CD4-positive, alpha-beta memory T cell (primary cell): ENCODE data around the gene SSU72. TPM values are rescaled to one million over a fixed set of nuclear protein-coding genes. Genes with fewer than 3 reads are reported as not detected.
A peak's percentile ranks its signal among the peaks of the same experiment; 100 is the strongest.
"Not testable (repeated sequence)": the region's sequence is repeated elsewhere in the genome, so short reads cannot be mapped to it uniquely, and the experiment has no call there.

Experiments used
- CTCF ChIA-PET: fragments of 350-600 bp; sonication (Branson Sonifier 250); formaldehyde crosslinking; loops from one replicate; lab custom pipeline; 2021; ENCODE audit warnings: inconsistent platforms; ENCODE audit not compliant: partially characterized antibody; lab: Charles Lee
- POLR2A ChIA-PET: fragments of 350-600 bp; sonication (Branson Sonifier 250); formaldehyde crosslinking; loops from one replicate; lab custom pipeline; 2021; ENCODE audit not compliant: partially characterized antibody; lab: Charles Lee
- DNase-seq, 5 donors: peaks; one replicate each; pipeline versions ENCODE4 v3.0.0 to v3.0.0-alpha.2; 2020 to 2022; ENCODE audit warnings: mixed read lengths in 1 of 5
- H3K27ac ChIP-seq: one replicate; pipeline ENCODE4 v1.7.0; 2013; ENCODE audit warnings: low read depth, low read length
- H3K27me3 ChIP-seq: 2 replicates; pipeline ENCODE4 v1.7.0; 2013; ENCODE audit warnings: mild to moderate bottlenecking, low read length, moderate library complexity; ENCODE audit not compliant: insufficient read depth
- H3K36me3 ChIP-seq: 2 replicates; pipeline ENCODE4 v1.7.0; 2013; ENCODE audit warnings: mild to moderate bottlenecking, low read length, moderate library complexity; ENCODE audit not compliant: insufficient read depth
- H3K4me1 ChIP-seq: 2 replicates; pipeline ENCODE4 v1.7.0; 2013; ENCODE audit warnings: mild to moderate bottlenecking, low read length, moderate library complexity; ENCODE audit not compliant: insufficient read depth
- H3K4me3 ChIP-seq, 2 donors: one replicate each; pipeline ENCODE4 v1.7.0; 2013; ENCODE audit warnings: low read length in 2 of 2, mild to moderate bottlenecking in 1 of 2
- H3K9me3 ChIP-seq, 2 donors: one replicate each; pipeline ENCODE4 v1.7.0; 2013; ENCODE audit warnings: low read length in 2 of 2, control low read depth in 1 of 2; ENCODE audit not compliant: control insufficient read depth in 1 of 2
- H3K27ac Mint-ChIP-seq, 7 donors: one replicate each; pipeline ENCODE4 v1.8.0; 2020 to 2021; ENCODE audit warnings: mixed read lengths in 7 of 7, mild to moderate bottlenecking in 6 of 7, inconsistent platforms in 3 of 7, moderate library complexity in 3 of 7
- H3K27me3 Mint-ChIP-seq, 2 donors: one replicate each; pipeline ENCODE4 v1.8.0; 2020 to 2021; ENCODE audit warnings: mixed read lengths in 2 of 2
- H3K36me3 Mint-ChIP-seq, 2 donors: one replicate each; pipeline ENCODE4 v1.8.0; 2020 to 2021; ENCODE audit warnings: mixed read lengths in 2 of 2, inconsistent platforms in 1 of 2, mild to moderate bottlenecking in 1 of 2
- H3K4me1 Mint-ChIP-seq, 4 donors: one replicate each; pipeline ENCODE4 v1.8.0; 2020 to 2021; ENCODE audit warnings: mixed read lengths in 4 of 4, mild to moderate bottlenecking in 1 of 4
- H3K4me3 Mint-ChIP-seq, 8 donors: one replicate each; pipeline ENCODE4 v1.8.0; 2020 to 2021; ENCODE audit warnings: mixed read lengths in 8 of 8, mild to moderate bottlenecking in 7 of 8, moderate library complexity in 6 of 8, inconsistent platforms in 3 of 8
- H3K9me3 Mint-ChIP-seq, 8 donors: one replicate each; pipeline ENCODE4 v1.8.0; 2020 to 2021; ENCODE audit warnings: mixed read lengths in 8 of 8, mild to moderate bottlenecking in 5 of 8, inconsistent platforms in 3 of 8, moderate library complexity in 1 of 8
- intact Hi-C: fragments of 100-400 bp; cut with micrococcal nuclease; formaldehyde crosslinking; loops from one replicate; pipeline ENCODE4 v1.15.1; 2023
- polyA plus RNA-seq, 2 donors: library from polyadenylated mRNA; unstranded; fragments of 300-500 nt; fragmentation: Illumina TruSeq; gene quantifications; one replicate each; pipeline ENCODE4 v1.2.3, GENCODE V29; 2021
- total RNA-seq, 2 experiments: library from RNA; stranded (reverse); gene quantifications; one replicate each; pipeline ENCODE4 v1.2.3, GENCODE V29; 2021

Gene SSU72
- total and polyA plus RNA-seq, 4 experiments from 2014 or later, result 128 to 209 (median 167) TPM

DNA sequence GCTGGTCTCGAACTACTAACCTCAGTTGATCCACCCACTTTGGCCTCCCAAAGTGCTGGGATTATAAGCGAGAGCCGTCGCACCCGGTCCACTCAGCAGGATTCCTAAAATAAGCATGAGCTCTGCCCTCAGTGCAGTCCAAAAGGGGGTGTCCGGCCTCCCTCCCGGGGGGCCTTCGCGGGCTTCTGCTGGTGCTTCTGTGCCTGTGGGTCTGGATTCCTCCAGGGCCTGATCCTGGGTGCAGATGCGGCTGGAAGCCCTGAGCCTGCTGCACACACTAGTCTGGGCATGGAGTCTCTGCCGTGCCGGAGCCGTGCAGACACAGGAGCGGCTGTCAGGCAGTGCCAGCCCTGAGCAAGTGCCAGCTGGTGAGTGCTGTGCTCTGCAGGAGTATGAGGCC, 57.7 kb downstream of the SSU72 start:
- POLR2A ChIA-PET, DNase-seq, H3K36me3 ChIP-seq, H3K27ac Mint-ChIP-seq, H3K27me3 Mint-ChIP-seq, H3K4me3 Mint-ChIP-seq, H3K4me3 ChIP-seq, H3K9me3 Mint-ChIP-seq, H3K9me3 ChIP-seq, H3K27me3 ChIP-seq, H3K27ac ChIP-seq, intact Hi-C loops, H3K4me1 ChIP-seq, CTCF ChIA-PET: not testable (repeated sequence)
- H3K4me1 Mint-ChIP-seq, result peaks cover 0 to 12% (median 5%) of the 10 kb centered on the region in 4 donors
- peaks cover 11 to 14% of the 10 kb centered on the region in 2 donors for H3K36me3 Mint-ChIP-seq

DNA sequence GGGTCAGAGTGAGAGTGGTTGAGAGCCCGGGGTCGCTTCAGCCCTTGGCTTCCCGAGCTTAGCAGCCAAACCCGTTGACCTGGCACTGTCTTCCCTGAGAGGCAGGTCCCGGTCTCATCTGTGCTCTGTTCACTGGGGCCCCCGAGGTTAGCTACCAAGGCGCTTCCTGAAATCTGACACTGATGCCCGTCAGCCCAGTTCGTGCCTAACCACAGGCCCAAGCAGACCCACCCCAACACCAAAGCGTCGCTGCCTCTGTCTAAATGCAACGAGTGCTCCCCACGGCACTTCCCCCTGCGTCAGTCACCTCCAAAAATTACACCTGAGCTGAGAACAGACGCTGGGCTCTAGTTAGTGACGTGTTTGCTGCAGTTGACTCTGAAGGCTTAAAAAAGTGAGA, 60.3 kb downstream of the SSU72 start:
- H3K9me3 Mint-ChIP-seq, H3K27me3 Mint-ChIP-seq, CTCF ChIA-PET, intact Hi-C loops, H3K27ac Mint-ChIP-seq, H3K9me3 ChIP-seq, H3K27me3 ChIP-seq, H3K4me3 Mint-ChIP-seq, DNase-seq, H3K27ac ChIP-seq, H3K4me1 ChIP-seq, H3K36me3 ChIP-seq, H3K4me3 ChIP-seq, POLR2A ChIA-PET: not testable (repeated sequence)
- Mint-ChIP-seq H3K4me1 (peaks cover 5 to 19% (median 13%) of the 10 kb centered on the region in 4 donors), H3K36me3 (peaks cover 11 to 12% of the 10 kb centered on the region in 2 donors)

DNA sequence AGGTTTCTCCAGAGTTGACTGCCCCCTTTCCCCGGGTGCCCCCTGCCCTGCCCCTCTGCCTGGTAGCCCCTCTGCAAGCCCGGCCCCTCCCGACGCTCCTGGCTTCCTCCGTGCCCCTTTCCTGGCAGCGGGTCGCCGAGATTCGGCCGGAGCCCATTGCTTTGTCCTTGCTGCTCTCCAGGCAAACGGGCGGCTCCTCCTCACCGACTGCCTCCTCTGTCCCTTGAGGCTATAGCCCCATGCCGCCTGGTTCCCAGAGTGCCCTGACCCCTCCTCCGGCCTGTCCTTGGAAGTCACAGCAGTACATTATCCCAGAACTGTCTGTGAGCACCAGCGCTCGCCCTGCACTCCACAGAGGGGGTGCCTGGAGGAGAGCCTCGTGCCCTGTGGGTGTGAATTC, 61.0 kb downstream of the SSU72 start:
- POLR2A ChIA-PET, H3K36me3 ChIP-seq, H3K27me3 Mint-ChIP-seq, H3K27me3 ChIP-seq, H3K9me3 ChIP-seq, H3K9me3 Mint-ChIP-seq, H3K27ac ChIP-seq, CTCF ChIA-PET, H3K4me1 ChIP-seq, DNase-seq, H3K4me3 ChIP-seq: not testable (repeated sequence)
- Mint-ChIP-seq H3K27ac (peak overlapping the region in 2 of 7 donors; percentile 46 to 79), H3K4me1 (peaks cover 5 to 19% (median 13%) of the 10 kb centered on the region in 4 donors), H3K36me3 (peaks cover 10 to 12% of the 10 kb centered on the region in 2 donors), H3K4me3 (peak overlapping the region; percentile 27 to 76 (median 66))
- intact Hi-C loops, result loop anchor here (2.0 kb wide), 1 partner anchor 61 kb away; the partner anchor contains the start of gene SSU72

DNA sequence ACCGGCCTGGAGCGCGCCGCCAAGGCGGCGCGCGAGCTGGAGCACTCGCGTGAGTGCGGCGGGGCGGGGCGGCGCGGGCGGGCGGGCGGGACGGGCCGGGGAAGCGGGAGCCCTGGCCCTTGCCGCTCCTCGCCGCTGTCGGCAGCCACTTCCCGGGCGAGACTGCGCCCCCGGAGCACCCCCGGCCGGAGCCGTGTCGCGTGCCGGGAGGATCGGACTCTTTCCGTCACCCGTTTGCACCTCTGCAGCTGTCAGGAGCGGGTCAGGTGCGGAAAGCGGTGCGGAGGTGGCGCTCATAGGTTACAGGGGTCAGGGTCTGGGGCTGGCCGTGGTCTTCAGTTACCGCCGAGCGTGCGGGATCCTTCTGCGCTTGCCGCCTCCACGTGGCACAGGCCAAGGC, 62.2 kb downstream of the SSU72 start:
- H3K4me1 Mint-ChIP-seq, result peaks cover 5 to 19% (median 11%) of the 10 kb centered on the region in 4 donors
- not testable (repeated sequence) for H3K27ac ChIP-seq
- intact Hi-C loops, result loop anchor here (2.0 kb wide), 1 partner anchor 62 kb away; the partner anchor contains the start of gene SSU72

DNA sequence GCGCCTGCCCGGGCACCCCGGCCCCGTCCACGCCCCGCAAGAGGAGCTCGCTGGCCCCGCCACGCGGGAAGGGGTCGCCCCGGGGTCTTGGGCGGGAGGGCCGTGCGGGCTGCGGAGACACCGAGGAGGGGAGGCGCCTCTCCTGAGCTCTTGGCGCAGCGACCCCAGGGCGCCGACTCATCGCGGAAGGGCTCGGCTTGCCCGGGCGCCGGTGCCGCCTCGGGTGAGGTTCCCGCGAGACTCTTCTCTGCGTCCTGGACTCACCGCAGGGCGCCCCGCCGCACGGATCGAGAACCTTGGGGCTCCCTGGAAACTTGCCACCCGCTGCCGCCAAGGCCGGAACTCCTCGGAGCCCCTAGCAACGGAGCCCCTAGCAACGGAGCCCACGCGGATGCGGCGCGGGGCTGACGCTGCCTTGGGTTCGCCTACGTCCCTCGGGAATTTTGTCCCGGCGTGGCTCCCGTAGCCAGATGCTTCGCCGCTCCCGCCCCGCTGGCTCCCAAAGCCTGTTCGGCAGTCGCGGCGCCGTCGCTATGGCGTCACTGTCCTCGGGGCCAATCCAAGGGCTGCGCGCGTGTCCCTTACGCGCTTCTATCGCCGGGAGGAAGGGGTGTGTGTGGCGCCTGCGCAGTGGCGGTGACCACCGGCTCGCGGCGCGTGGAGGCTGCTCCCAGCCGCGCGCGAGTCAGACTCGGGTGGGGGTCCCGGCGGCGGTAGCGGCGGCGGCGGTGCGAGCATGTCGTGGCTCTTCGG, 63.0 kb downstream of the SSU72 start, which contains the start of gene ATAD3A:
ATAD3A (plus strand) TSS at position 630 of the 753 bp plus-strand sequence; CDS start at position 737, 107 bp downstream.
- H3K4me1 ChIP-seq, result peaks cover 6% of the 10 kb centered on the region
- peaks cover 0 to 5% (median 0%) of the 10 kb centered on the region in 8 donors for H3K9me3 Mint-ChIP-seq
- intact Hi-C loops, result loop anchor here (2.0 kb wide), 2 partner anchors 41 to 63 kb away; partner anchors contain the start of genes ATAD3B and SSU72
- no peaks in the 10 kb centered on the region for H3K27me3 ChIP-seq
- no peaks in the 10 kb centered on the region for H3K27me3 Mint-ChIP-seq
- H3K4me3 Mint-ChIP-seq, result peak within 1 kb of the TSS; percentile 90 to 96 (median 93)
- H3K27ac ChIP-seq, result peak within 1 kb of the TSS; percentile 94
- H3K9me3 ChIP-seq, result no peaks in the 10 kb centered on the region
- no peaks in the 10 kb centered on the region for H3K36me3 ChIP-seq
- H3K4me3 ChIP-seq, result peak within 1 kb of the TSS; percentile 73 to 91
- CTCF ChIA-PET, result no interaction called here
- peak within 1 kb of the TSS; percentile 91 to 98 (median 96) for H3K27ac Mint-ChIP-seq
- POLR2A ChIA-PET, result interaction anchor here (0.6 to 1.9 kb wide), 2 partner anchors 104 to 136 kb away, joined by 3 to 8 read pairs; partner anchors contain the start of gene MIB2
- peaks cover 0 to 5% of the 10 kb centered on the region in 2 donors for H3K36me3 Mint-ChIP-seq
- DNase-seq, result peak; percentile 94 to 95 (median 94)
- peaks cover 5 to 19% (median 11%) of the 10 kb centered on the region in 4 donors for H3K4me1 Mint-ChIP-seq

More for the DNA sequence above, 62.2 kb downstream of the SSU72 start:
- H3K9me3 Mint-ChIP-seq, H3K36me3 Mint-ChIP-seq, H3K4me1 ChIP-seq, H3K27me3 Mint-ChIP-seq, CTCF ChIA-PET, H3K27me3 ChIP-seq, H3K9me3 ChIP-seq, POLR2A ChIA-PET, H3K36me3 ChIP-seq, H3K4me3 ChIP-seq: not testable (repeated sequence)
- Mint-ChIP-seq H3K4me3 (peak overlapping the region; percentile 57 to 81 (median 70)), H3K27ac (peak overlapping the region in 1 of 7 donors; percentile 48)
- DNase-seq, result peak in 4 of 5 donors; percentile 24 to 26 (median 25)

DNA sequence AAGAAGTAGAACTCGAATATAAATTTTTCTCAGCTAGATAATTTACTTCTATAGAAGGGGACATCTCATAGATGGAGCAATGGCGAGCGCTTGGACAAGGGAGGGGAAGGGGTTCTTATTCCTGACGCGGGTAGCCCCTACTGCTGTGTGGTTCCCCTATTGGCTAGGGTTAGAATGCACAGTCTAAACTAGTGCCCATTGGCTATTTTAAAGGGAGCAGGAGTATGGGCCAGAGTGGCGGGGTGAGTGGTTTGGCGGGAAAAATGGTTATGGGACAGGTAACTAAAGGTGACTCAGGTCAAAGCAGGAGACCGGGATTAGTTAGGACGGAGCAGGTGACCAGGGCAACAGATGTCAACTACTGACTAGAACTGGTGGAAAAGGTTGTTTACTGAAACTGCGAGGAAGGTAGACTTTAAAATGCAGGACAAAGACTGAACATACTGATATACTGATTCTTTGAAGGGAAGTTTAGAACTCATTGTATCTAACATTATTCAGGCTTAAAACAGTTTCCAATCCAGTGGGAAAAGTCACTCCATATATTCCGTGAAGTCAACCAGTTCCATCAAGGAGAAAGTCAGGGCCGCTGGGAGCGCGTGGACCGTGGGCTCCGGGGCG, 63.6 kb downstream of the SSU72 start:
- intact Hi-C loops, result loop anchor here (2.0 kb wide), 1 partner anchor 40 kb away; the partner anchor contains the start of gene ATAD3B
- Mint-ChIP-seq H3K27me3 (no peaks in the 10 kb centered on the region), H3K4me1 (peaks cover 5 to 19% (median 11%) of the 10 kb centered on the region in 4 donors), H3K27ac (peak overlapping the region; percentile 86 to 97 (median 93)), H3K9me3 (peaks cover 0 to 5% (median 0%) of the 10 kb centered on the region in 8 donors), H3K4me3 (peak overlapping the region; percentile 82 to 93 (median 92)), H3K36me3 (peaks cover 0 to 5% of the 10 kb centered on the region in 2 donors)
- ChIA-PET POLR2A (interaction anchor here (0.6 to 1.9 kb wide), 2 partner anchors 104 to 135 kb away, joined by 3 to 8 read pairs; partner anchors contain the start of gene MIB2), CTCF (no interaction called here)
- H3K9me3 ChIP-seq, result no peaks in the 10 kb centered on the region
- no peaks in the 10 kb centered on the region for H3K36me3 ChIP-seq
- H3K27ac ChIP-seq, result peak overlapping the region; percentile 94
- H3K4me3 ChIP-seq, result peak overlapping the region; percentile 57 to 91
- DNase-seq, result no peak
- H3K4me1 ChIP-seq, result peaks cover 6% of the 10 kb centered on the region
- H3K27me3 ChIP-seq, result no peaks in the 10 kb centered on the region

DNA sequence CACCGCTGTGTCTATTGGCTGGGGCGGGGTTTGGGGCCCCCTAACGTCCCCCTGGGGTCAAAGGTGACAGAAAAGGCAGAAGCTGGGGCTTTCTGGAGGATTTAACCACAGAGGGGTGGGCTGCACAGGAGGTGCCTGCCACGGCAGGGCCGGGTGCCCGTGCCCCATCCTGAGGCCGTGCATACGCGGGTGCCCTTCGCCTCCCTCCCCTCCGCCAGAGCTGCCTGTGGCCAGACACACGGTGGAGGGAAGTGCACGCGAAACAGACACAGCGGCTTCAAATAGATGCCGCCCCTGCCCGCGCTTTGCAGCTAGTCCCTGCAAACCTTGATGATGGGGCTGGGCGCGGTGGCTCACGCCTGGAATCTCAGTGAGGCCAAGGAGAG, 65.2 kb downstream of the SSU72 start:
- H3K9me3 ChIP-seq, H3K9me3 Mint-ChIP-seq, H3K27me3 ChIP-seq, intact Hi-C loops, H3K36me3 Mint-ChIP-seq, H3K4me1 ChIP-seq, H3K27ac ChIP-seq, H3K4me3 ChIP-seq, DNase-seq, H3K27ac Mint-ChIP-seq, H3K4me3 Mint-ChIP-seq, POLR2A ChIA-PET, H3K36me3 ChIP-seq, CTCF ChIA-PET, H3K27me3 Mint-ChIP-seq: not testable (repeated sequence)
- H3K4me1 Mint-ChIP-seq, result peaks cover 12 to 31% (median 20%) of the 10 kb centered on the region in 4 donors
